HG02798 (cell line): ENCODE results near the gene SUPT6H.
"Not testable (repeated sequence)": the region's sequence is repeated elsewhere in the genome, so short reads cannot be mapped to it uniquely, and the experiment has no call there.

Source experiments
- ATAC-seq: cut with Tn5 transposase; IDR thresholded peaks from one replicate; pipeline ENCODE4 v1.9.1; 2021; ENCODE audit warnings: mild to moderate bottlenecking; ENCODE audit not compliant: unreplicated experiment, poor library complexity

The SUPT6H gene

GRCh38 chr17:28729950-28730330 lies 67.9 kb downstream of the SUPT6H start:
- ATAC-seq, result no peak

- ATAC-seq, result no peak
Measured at GRCh38 chr17:28733346-28733745, 71.3 kb downstream of the SUPT6H start.

GRCh38 chr17:28734712-28735241 lies 72.8 kb downstream of the SUPT6H start:
- no peak for ATAC-seq

- no peak for ATAC-seq
Measured at GRCh38 chr17:28735242-28735722, 73.3 kb downstream of the SUPT6H start.

GRCh38 chr17:28735913-28736769 lies 74.1 kb downstream of the SUPT6H start:
- not testable (repeated sequence) for ATAC-seq

GRCh38 chr17:28737316-28737715 lies 75.3 kb downstream of the SUPT6H start:
- no peak for ATAC-seq

GRCh38 chr17:28737770-28738679 lies 76.0 kb downstream of the SUPT6H start:
- ATAC-seq, result peak; percentile 58

- ATAC-seq, result peak; percentile 33
Measured at GRCh38 chr17:28738680-28739384, 76.8 kb downstream of the SUPT6H start.

- no peak for ATAC-seq
Measured at GRCh38 chr17:28740406-28741357, 78.7 kb downstream of the SUPT6H start.

GRCh38 chr17:28741358-28742349 lies 79.6 kb downstream of the SUPT6H start:
- no peak for ATAC-seq

GRCh38 chr17:28743243-28744103 lies 81.5 kb downstream of the SUPT6H start, which contains the start of gene TRAF4:
TSS of gene TRAF4 (plus strand) at chr17:28744011. CDS start at chr17:28744113, 102 bp downstream.
- ATAC-seq, result peak; percentile 79

GRCh38 chr17:28744104-28744971 lies 82.3 kb downstream of the SUPT6H start:
- ATAC-seq, result peak; percentile 36

GRCh38 chr17:28744972-28745785 lies 83.2 kb downstream of the SUPT6H start:
- ATAC-seq, result no peak

- ATAC-seq, result no peak
Measured at GRCh38 chr17:28745786-28746411, 83.9 kb downstream of the SUPT6H start.

- ATAC-seq, result no peak
Measured at GRCh38 chr17:28746611-28747050, 84.6 kb downstream of the SUPT6H start.
